ENCODE measurements around the gene TDRD1.
A peak's percentile ranks its signal among the peaks of the same experiment; 100 is the strongest.

TDRD1 gene

DNA sequence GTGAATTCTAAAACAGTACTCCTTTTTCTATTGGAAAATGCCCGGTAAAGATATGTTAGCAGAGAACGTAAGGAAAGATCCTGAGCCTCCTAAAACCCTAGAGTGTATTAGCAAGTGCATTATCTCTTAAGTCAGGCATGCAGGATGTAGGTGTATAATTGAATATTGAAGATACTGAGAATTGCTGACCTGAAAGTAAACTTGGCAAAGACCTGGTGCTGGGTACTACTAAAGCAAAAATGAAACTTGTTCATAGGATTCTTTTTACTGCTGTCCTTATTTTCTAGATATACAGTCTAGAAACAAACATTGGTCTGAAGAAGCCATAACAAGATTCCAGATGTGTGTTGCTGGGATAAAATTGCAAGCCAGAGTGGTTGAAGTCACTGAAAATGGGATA is 41.1 kb downstream of the TDRD1 start:
- DNase-seq, result no peak
- in situ Hi-C loops (cut with MboI; ENCODE audit: low pct_unique_long_range_greater_than_20kb, low sequenced_read_pairs), result no loop called here

DNA sequence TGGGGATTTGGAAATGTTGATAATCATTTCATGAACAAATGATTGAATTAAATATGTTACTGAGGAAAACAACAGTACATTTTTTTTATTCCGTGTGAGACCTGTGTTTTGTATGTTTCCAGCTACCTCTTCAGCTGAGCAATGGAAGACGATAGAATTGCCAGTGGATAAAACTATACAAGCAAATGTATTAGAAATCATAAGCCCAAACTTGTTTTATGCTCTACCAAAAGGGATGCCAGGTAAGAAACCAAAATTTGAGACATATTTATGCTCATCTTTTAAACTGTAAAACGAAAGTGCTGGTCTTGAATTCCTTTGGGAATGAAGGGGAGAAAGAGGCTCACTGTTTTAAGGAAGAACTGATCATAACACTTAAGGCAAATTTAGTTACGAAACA is 42.1 kb downstream of the TDRD1 start:
- in situ Hi-C loops (cut with MboI; ENCODE audit: low pct_unique_long_range_greater_than_20kb, low sequenced_read_pairs), result no loop called here
- DNase-seq, result no peak

DNA sequence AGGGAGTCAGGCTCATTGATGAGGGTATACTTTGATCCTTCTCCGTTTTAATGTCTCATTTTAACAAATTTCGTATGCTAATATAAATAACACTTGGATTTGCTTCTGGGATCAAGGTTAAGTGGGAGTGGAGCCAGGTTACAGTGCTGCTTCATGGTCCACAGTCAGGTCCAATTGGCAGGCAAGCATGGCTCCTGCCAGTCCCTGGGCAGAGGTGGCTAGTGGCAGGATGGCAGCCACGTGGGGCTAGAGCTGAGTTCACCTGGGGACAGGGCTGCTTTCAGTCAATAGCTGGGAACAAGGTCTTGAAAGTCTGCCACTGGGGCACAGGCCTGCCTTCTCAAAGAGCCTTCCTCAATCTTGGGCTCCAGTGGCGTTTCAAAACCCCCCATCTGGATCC is 43.9 kb downstream of the TDRD1 start:
- no peak for DNase-seq
- in situ Hi-C loops (cut with MboI; ENCODE audit: low pct_unique_long_range_greater_than_20kb, low sequenced_read_pairs), result no loop called here

DNA sequence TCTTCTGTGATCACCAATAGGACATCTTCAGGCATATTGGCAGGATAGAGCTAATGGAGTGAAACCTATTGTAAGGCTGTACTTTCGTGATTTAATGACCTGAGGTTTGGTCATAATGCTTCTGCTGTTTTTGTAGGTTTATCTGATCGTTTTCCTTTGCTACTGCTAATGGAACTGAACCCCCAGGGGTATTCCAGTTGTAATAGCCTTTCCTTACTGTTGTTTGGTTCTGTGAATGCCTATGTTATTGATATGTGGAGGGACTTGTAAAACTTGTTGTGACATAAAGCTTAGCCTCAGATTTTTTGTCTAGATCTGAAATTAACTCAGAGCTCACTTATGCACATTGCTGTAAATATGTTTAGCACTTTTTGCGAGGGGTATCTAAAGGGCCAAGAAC is 49.0 kb downstream of the TDRD1 start:
- in situ Hi-C loops (cut with MboI; ENCODE audit: low pct_unique_long_range_greater_than_20kb, low sequenced_read_pairs), result no loop called here
- no peak for DNase-seq

DNA sequence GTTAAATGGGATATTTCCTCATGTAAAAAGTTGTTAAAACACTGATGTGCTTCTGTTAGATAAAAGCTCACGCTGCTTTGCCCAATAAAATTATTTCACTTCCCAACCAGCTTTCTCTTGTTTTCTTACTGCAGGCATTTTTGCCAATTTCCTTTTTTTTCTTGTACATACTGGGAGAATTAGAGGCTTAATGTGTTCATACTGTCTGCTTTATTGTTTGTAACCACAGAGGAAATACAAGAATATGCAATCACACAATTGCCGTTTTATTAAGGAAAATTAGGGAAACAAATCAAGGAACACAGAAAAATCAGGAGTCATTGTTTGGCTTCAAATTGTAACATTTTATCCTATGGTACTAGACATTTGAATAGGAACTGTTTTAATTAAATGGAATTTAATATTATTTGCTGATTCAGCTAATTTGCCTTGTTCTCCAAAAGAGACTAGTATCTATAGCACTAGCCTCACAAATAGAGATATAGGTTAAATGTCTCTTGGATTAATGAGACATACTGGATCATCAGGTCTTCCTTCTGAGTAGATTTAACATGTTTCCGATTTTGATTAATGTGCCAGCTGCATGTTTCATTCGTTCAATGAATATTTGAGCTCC is 53.5 kb downstream of the TDRD1 start:
- in situ Hi-C loops (cut with MboI; ENCODE audit: low pct_unique_long_range_greater_than_20kb, low sequenced_read_pairs), result no loop called here
- no peak for DNase-seq

DNA sequence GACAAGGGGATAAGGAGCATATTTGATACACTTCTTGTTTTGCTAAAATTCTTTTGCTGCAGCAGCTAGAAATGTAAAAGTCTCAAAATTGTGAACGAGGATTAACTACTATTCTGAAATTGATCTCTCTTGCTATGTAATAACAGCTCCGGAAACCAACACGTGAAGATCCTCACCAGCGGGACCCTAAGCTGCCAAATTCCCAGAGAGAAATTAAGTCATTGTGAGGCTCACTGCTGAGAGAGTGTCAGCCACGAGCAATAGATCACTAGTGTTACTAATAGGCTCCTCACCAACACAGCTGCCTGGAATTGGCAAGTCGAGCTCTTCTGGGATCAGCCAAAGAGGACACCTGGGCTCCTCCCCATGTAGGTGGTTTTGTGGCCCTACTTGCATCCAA is 54.3 kb downstream of the TDRD1 start:
- no peak for DNase-seq
- in situ Hi-C loops (cut with MboI; ENCODE audit: low pct_unique_long_range_greater_than_20kb, low sequenced_read_pairs), result no loop called here

DNA sequence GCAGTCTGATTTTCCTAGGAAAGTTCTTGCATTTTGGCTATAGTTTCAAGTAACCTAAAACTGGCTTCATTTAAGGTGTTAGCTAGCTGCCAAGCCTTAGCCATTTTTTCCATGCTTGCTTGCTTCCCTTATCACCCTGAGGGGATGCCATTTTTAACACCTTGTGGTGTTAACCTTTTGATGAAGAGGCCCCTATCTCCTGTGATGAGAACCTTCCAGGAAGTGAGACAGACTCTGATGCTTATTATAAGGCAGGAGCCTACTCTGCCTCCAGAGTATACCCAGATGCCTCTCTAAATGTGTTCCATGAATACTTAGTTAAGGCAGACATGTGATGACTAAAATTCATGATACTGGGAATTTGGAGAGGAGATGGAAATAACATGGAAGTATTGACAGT is 55.0 kb downstream of the TDRD1 start:
- in situ Hi-C loops (cut with MboI; ENCODE audit: low pct_unique_long_range_greater_than_20kb, low sequenced_read_pairs), result no loop called here
- no peak for DNase-seq

- in situ Hi-C loops (cut with MboI; ENCODE audit: low pct_unique_long_range_greater_than_20kb, low sequenced_read_pairs), result no loop called here
- peak; percentile 11 for DNase-seq
These were observed 60.2 kb downstream of the TDRD1 start, which contains the start of gene VWA2 for GRCh38 chr10:114239117-114239993. Gene VWA2 (plus strand): TSS chr10:114239254. CDS start chr10:114248714, 9,460 bp downstream.

DNA sequence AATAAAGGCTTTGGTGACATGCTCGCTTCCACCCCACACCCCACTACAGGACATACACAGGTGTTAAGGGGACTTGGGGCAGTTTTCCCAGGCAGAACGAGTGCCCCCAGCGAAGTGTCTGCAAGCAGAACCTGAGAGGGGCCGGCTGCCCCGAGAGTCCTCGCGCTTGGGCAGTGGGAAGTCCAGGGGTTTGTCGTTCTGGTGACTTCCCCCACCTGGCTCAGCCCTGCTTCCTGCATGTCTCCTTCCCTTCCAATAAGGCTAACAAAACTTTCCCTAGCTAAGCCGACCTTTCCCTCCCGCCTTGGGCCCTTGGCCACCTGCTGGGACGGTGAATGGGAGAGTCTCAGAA is 60.8 kb downstream of the TDRD1 start:
- in situ Hi-C loops (cut with MboI; ENCODE audit: low pct_unique_long_range_greater_than_20kb, low sequenced_read_pairs), result no loop called here
- no peak for DNase-seq

DNA sequence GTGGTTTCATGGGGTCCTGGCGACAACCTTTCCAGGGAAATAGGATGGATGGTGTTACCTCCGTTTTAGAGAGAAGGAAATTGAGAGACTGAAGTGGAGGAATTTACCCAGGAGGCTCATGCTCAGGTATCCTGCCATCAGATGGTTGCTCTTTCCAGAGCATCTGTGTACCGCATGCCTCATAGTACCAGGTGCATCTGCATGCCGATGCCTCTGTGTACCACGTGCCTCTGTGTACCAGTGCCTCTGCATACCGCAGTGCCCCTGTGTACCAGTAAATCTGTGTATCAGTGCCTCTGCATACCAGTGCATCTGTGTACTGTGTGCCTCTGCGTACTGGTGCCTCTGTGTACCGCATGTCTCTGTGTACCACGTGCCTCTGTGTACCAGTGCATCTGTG is 63.1 kb downstream of the TDRD1 start:
- in situ Hi-C loops (cut with MboI; ENCODE audit: low pct_unique_long_range_greater_than_20kb, low sequenced_read_pairs), result no loop called here
- no peak for DNase-seq

GRCh38 chr10:114243661-114244060 is 64.5 kb downstream of the TDRD1 start:
- in situ Hi-C loops (cut with MboI; ENCODE audit: low pct_unique_long_range_greater_than_20kb, low sequenced_read_pairs), result no loop called here
- no peak for DNase-seq

DNA sequence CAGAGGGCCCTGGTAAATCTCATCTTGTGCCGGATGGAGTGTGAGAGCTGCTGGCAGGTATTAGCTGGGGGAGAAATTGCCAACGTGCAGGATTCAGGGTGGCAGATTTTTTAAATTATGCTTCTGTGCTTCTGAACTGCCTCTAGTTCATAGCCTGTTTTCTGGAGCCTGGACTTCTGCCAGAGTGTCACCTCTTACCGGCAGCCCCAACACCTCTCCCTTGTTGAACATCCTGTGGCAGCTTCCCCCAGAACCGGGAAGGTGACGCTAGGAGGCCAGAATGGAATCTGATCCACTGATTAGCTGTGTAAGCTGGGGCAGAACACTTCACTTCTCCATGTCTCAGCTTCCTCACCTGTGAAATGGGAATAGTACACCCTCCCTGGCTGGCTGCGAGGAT is 65.0 kb downstream of the TDRD1 start:
- in situ Hi-C loops (cut with MboI; ENCODE audit: low pct_unique_long_range_greater_than_20kb, low sequenced_read_pairs), result no loop called here
- DNase-seq, result no peak

DNA sequence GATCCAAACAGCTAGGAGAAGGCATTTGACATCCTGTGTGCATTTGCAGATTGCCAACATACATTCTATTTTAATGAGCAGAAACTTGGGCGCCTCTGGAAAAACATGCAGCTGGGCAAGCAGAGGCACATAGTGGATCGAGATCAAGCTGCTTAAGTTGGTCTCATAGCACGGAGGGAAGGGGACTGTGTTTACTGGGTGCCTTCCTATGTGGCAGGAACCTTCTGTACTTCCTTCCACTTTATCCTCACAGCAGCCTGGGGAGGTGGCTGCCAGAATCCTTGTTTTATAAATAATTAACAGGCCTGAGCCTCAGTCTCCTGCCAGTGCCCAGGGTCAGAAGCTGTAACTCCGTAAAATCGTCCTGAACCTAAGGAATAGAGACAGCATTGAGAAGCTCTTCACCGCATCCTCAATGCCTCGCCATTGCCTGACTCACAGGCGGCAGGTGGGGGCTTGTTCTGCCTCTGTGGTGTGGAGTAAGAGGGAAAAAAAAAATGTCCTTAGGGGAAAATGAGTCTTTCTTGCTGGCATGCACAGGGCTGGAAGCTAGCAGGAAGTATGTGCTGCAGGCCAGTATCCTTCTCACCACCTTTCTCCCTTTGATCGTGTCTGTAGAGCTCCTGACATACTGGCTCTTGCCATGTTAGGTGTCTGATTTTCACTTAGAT is 66.1 kb downstream of the TDRD1 start:
- in situ Hi-C loops (cut with MboI; ENCODE audit: low pct_unique_long_range_greater_than_20kb, low sequenced_read_pairs), result no loop called here
- no peak for DNase-seq

DNA sequence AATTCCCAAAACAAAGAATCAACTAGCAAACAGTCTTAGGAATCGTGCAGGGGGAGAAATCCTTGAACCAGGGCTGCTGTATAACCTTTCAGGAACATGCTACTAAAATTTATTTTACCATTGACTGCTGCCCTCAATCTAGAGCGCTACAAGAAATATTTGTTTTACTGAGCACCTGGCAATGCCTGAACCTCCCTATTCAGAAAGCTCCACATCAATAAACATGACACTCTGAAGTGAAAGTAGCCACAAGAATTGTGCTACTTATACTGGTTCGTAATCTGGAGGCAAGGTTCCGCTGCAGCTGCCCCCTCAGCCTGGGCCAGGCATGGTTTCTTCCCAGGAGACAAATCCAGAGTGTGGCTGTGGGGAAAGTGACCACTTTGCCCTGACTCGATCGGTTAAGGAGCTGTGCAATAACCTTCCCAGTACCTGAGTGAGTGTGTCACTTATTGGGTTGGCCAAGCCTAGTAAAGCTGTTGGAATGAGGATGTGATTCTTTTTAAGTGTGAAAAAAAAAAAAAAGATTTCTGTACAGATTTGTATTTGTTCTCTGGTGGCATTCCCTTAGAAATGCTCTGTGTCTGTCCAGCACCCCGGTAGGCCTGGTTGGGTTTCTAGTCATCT is 67.6 kb downstream of the TDRD1 start:
- no peak for DNase-seq
- in situ Hi-C loops (cut with MboI; ENCODE audit: low pct_unique_long_range_greater_than_20kb, low sequenced_read_pairs), result no loop called here

DNA sequence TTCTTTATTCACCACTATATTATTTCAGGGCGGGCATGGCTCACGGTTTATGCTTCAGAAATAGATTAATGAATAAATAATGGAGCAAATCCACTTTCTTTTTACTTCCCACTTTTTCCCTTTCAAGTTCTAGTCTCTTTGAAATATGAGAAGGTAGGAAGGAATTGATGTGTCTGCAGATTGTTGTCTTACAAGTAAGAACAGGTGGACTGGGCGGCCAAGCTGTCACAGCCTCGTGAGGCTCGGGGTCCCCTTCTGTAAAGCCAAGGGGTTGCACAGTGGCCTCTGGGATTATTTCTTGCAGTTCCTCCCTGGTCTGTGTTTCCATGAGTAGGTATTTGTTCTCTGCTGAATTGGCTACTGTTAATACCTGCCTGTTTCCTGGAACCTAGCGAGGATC is 71.1 kb downstream of the TDRD1 start:
- in situ Hi-C loops (cut with MboI; ENCODE audit: low pct_unique_long_range_greater_than_20kb, low sequenced_read_pairs), result no loop called here
- DNase-seq, result no peak

GRCh38 chr10:114250716-114251115 is 71.6 kb downstream of the TDRD1 start:
- in situ Hi-C loops (cut with MboI; ENCODE audit: low pct_unique_long_range_greater_than_20kb, low sequenced_read_pairs), result no loop called here
- DNase-seq, result no peak

GRCh38 chr10:114252092-114252491 is 72.9 kb downstream of the TDRD1 start:
- DNase-seq, result no peak
- in situ Hi-C loops (cut with MboI; ENCODE audit: low pct_unique_long_range_greater_than_20kb, low sequenced_read_pairs), result no loop called here

- in situ Hi-C loops (cut with MboI; ENCODE audit: low pct_unique_long_range_greater_than_20kb, low sequenced_read_pairs), result no loop called here
- DNase-seq, result no peak
These were observed 73.7 kb downstream of the TDRD1 start for GRCh38 chr10:114252883-114253282.

- in situ Hi-C loops (cut with MboI; ENCODE audit: low pct_unique_long_range_greater_than_20kb, low sequenced_read_pairs), result no loop called here
- no peak for DNase-seq
These were observed 76.1 kb downstream of the TDRD1 start for GRCh38 chr10:114255227-114255626.

All from KBM-7 (cell line).